Astrocyte (in vitro differentiated cells and primary cell): ENCODE data around the gene SLC12A3. TPM values are rescaled to one million over a fixed set of nuclear protein-coding genes. Genes with fewer than 3 reads are reported as not detected.

Experiments
- DNase-seq: peaks from one replicate; pipeline ENCODE4 v3.0.0-alpha.2; 2010; ENCODE audit warnings: low read depth
- FAIRE-seq: peaks from 2 replicates; lab custom pipeline; 2011; peaks lifted over from hg19 to GRCh38; lab: Jason Lieb, UNC
- H2AFZ ChIP-seq: 2 replicates; pipeline ENCODE4 v1.6.0; 2012; ENCODE audit warnings: low read depth, low read length, inconsistent platforms
- H3K27ac ChIP-seq: 2 replicates; pipeline ENCODE4 v1.5.1; 2011; ENCODE audit warnings: low read depth, low read length, inconsistent platforms
- H3K27me3 ChIP-seq: 2 replicates; pipeline ENCODE4 v1.6.0; 2011; ENCODE audit warnings: low read length, inconsistent platforms; ENCODE audit not compliant: insufficient read depth
- H3K36me3 ChIP-seq: 2 replicates; pipeline ENCODE4 v1.5.1; 2011; ENCODE audit warnings: low read length, inconsistent platforms; ENCODE audit not compliant: insufficient read depth
- H3K4me1 ChIP-seq: 2 replicates; pipeline ENCODE4 v1.5.1; 2011; ENCODE audit warnings: low read length, inconsistent platforms; ENCODE audit not compliant: insufficient read depth
- H3K4me2 ChIP-seq: 2 replicates; pipeline ENCODE4 v1.6.0; 2012; ENCODE audit warnings: low read length, inconsistent platforms
- H3K4me3 ChIP-seq: 2 replicates; pipeline ENCODE4 v1.5.1; 2011; ENCODE audit warnings: low read depth, mild to moderate bottlenecking, low read length, inconsistent platforms; ENCODE audit not compliant: insufficient read depth
- H3K79me2 ChIP-seq: 2 replicates; pipeline ENCODE4 v1.6.0; 2012; ENCODE audit warnings: mild to moderate bottlenecking, low read length, inconsistent platforms; ENCODE audit not compliant: insufficient read depth
- H3K9ac ChIP-seq: 2 replicates; pipeline ENCODE4 v1.6.0; 2012; ENCODE audit warnings: mild to moderate bottlenecking, low read length, inconsistent platforms
- H3K9me3 ChIP-seq: 2 replicates; pipeline ENCODE4 v1.5.1; 2012; ENCODE audit warnings: low read depth, mild to moderate bottlenecking, low read length, inconsistent platforms; ENCODE audit not compliant: insufficient read depth
- H4K20me1 ChIP-seq: 2 replicates; pipeline ENCODE4 v1.6.0; 2012; ENCODE audit warnings: low read length, inconsistent platforms; ENCODE audit not compliant: insufficient read depth
- H3K27ac Mint-ChIP-seq: one replicate; pipeline ENCODE4 v1.8.0; 2021; ENCODE audit warnings: mild to moderate bottlenecking, mixed read lengths; ENCODE audit not compliant: unreplicated experiment
- H3K27me3 Mint-ChIP-seq: one replicate; pipeline ENCODE4 v1.8.0; 2021; ENCODE audit warnings: low read depth, mixed read lengths; ENCODE audit not compliant: unreplicated experiment
- H3K36me3 Mint-ChIP-seq: one replicate; pipeline ENCODE4 v1.8.0; 2021; ENCODE audit warnings: low read depth, mixed read lengths; ENCODE audit not compliant: unreplicated experiment
- H3K4me1 Mint-ChIP-seq: one replicate; pipeline ENCODE4 v1.8.0; 2021; ENCODE audit warnings: low read depth, mixed read lengths; ENCODE audit not compliant: unreplicated experiment
- H3K4me3 Mint-ChIP-seq: one replicate; pipeline ENCODE4 v1.8.0; 2021; ENCODE audit warnings: mild to moderate bottlenecking, moderate library complexity, mixed read lengths; ENCODE audit not compliant: unreplicated experiment
- H3K9me3 Mint-ChIP-seq: one replicate; pipeline ENCODE4 v1.8.0; 2021; ENCODE audit warnings: mild to moderate bottlenecking, mixed read lengths; ENCODE audit not compliant: unreplicated experiment
- CTCF ChIP-seq: IDR thresholded peaks from 2 replicates; pipeline ENCODE4 v1.5.1; 2011; ENCODE audit warnings: low read depth, mild to moderate bottlenecking, inconsistent platforms, low read length, moderate library complexity; ENCODE audit not compliant: insufficient read depth
- EZH2 ChIP-seq: IDR thresholded peaks from 2 replicates; pipeline ENCODE4 v1.6.1; 2012; ENCODE audit warnings: mild to moderate bottlenecking, low read length, inconsistent platforms; ENCODE audit not compliant: insufficient read depth
- total RNA-seq: library from RNA; stranded (reverse); gene quantifications from 2 replicates; pipeline ENCODE4 v1.2.1, GENCODE V29; 2021

The SLC12A3 gene
- total RNA-seq, 1 donor from 2014 or later, result 0.18 TPM

GRCh38 chr16:56824331-56824730, 40.7 kb upstream of the SLC12A3 start:
- FAIRE-seq (no peak), DNase-seq (no peak)
- H3K4me3 ChIP-seq, result no peak overlapping the region
- Mint-ChIP-seq H3K36me3 (peaks cover 12% of the 10 kb centered on the region), H3K4me3 (no peak overlapping the region), H3K4me1 (peaks cover 2% of the 10 kb centered on the region), H3K27ac (no peak overlapping the region), H3K27me3 (no peaks in the 10 kb centered on the region), H3K9me3 (no peaks in the 10 kb centered on the region)
- no peaks in the 10 kb centered on the region for H3K4me1 ChIP-seq
- H3K9ac ChIP-seq, result no peak overlapping the region
- no peaks in the 10 kb centered on the region for H4K20me1 ChIP-seq
- no peaks in the 10 kb centered on the region for H3K79me2 ChIP-seq
- no peak overlapping the region for H3K4me2 ChIP-seq
- no peaks in the 10 kb centered on the region for H3K27me3 ChIP-seq
- no peaks in the 10 kb centered on the region for H3K9me3 ChIP-seq
- H3K27ac ChIP-seq, result no peak overlapping the region
- H3K36me3 ChIP-seq, result peaks cover 18% of the 10 kb centered on the region
- no peak for TF ChIP-seq EZH2
- no peak for TF ChIP-seq CTCF
- no peak overlapping the region for H2AFZ ChIP-seq

- Histone ChIP-seq H3K79me2 (no peaks in the 10 kb centered on the region), H3K4me1 (no peaks in the 10 kb centered on the region), H3K9me3 (no peaks in the 10 kb centered on the region), H2AFZ (no peak overlapping the region), H3K4me2 (no peak overlapping the region), H4K20me1 (no peaks in the 10 kb centered on the region), H3K27me3 (no peaks in the 10 kb centered on the region), H3K36me3 (peaks cover 21% of the 10 kb centered on the region), H3K4me3 (no peak overlapping the region), H3K9ac (no peak overlapping the region), H3K27ac (no peak overlapping the region)
- FAIRE-seq, result no peak
- peaks cover 12% of the 10 kb centered on the region for H3K36me3 Mint-ChIP-seq
- DNase-seq, result no peak
- H3K4me1 Mint-ChIP-seq, result peaks cover 2% of the 10 kb centered on the region
- no peak overlapping the region for H3K4me3 Mint-ChIP-seq
- no peak overlapping the region for H3K27ac Mint-ChIP-seq
- TF ChIP-seq EZH2, result no peak
- TF ChIP-seq CTCF, result no peak
- H3K27me3 Mint-ChIP-seq, result no peaks in the 10 kb centered on the region
- no peaks in the 10 kb centered on the region for H3K9me3 Mint-ChIP-seq
Measured at GRCh38 chr16:56824804-56825203, 40.2 kb upstream of the SLC12A3 start.

GRCh38 chr16:56825826-56826225, 39.2 kb upstream of the SLC12A3 start:
- H3K4me1 Mint-ChIP-seq, result peaks cover 11% of the 10 kb centered on the region
- H3K36me3 ChIP-seq, result peaks cover 22% of the 10 kb centered on the region
- peaks cover 6% of the 10 kb centered on the region for H3K4me1 ChIP-seq
- no peaks in the 10 kb centered on the region for H3K79me2 ChIP-seq
- H3K27me3 ChIP-seq, result no peaks in the 10 kb centered on the region
- H3K4me2 ChIP-seq, result no peak overlapping the region
- H3K9ac ChIP-seq, result no peak overlapping the region
- H3K4me3 ChIP-seq, result no peak overlapping the region
- H3K9me3 ChIP-seq, result no peaks in the 10 kb centered on the region
- no peaks in the 10 kb centered on the region for H3K27me3 Mint-ChIP-seq
- no peak overlapping the region for H2AFZ ChIP-seq
- peaks cover 12% of the 10 kb centered on the region for H3K36me3 Mint-ChIP-seq
- no peak for TF ChIP-seq EZH2
- TF ChIP-seq CTCF, result no peak
- FAIRE-seq, result no peak
- no peak overlapping the region for H3K27ac Mint-ChIP-seq
- no peaks in the 10 kb centered on the region for H3K9me3 Mint-ChIP-seq
- no peak for DNase-seq
- no peak overlapping the region for H3K4me3 Mint-ChIP-seq
- no peaks in the 10 kb centered on the region for H4K20me1 ChIP-seq
- no peak overlapping the region for H3K27ac ChIP-seq
